Activated T-helper 1 cell treated with anti-CD3 and anti-CD28 coated beads, Interleukin-12 subunit alpha, Interleukin-12 subunit beta, Interleukin-2, Interleukin-4 antibody, amounts not matched to agents 30 ng/mL and 10 ng/mL and 1 ng/mL, durations not matched to agents 14 hours and 24 hours and 36 hours (primary cell): ENCODE data around the gene HSPA12B. TPM values are rescaled to one million over a fixed set of nuclear protein-coding genes. Genes with fewer than 3 reads are reported as not detected.

ENCODE experiments used
- DNase-seq: peaks from one replicate; pipeline ENCODE4 v3.0.0; 2021; ENCODE audit warnings: low spot score
- H3K27ac Mint-ChIP-seq: one replicate; pipeline ENCODE4 v1.8.0; 2021; ENCODE audit warnings: mild to moderate bottlenecking, mixed read lengths
- H3K27me3 Mint-ChIP-seq: one replicate; pipeline ENCODE4 v1.8.0; 2022; ENCODE audit warnings: mild to moderate bottlenecking, moderate library complexity, mixed read lengths; ENCODE audit not compliant: insufficient read depth
- H3K36me3 Mint-ChIP-seq: one replicate; pipeline ENCODE4 v1.8.0; 2021; ENCODE audit warnings: low read depth, mixed read lengths
- H3K4me1 Mint-ChIP-seq: one replicate; pipeline ENCODE4 v1.8.0; 2021; ENCODE audit warnings: low read depth, mixed read lengths
- H3K4me3 Mint-ChIP-seq: one replicate; pipeline ENCODE4 v1.8.0; 2021; ENCODE audit warnings: mild to moderate bottlenecking, moderate library complexity, mixed read lengths
- H3K9me3 Mint-ChIP-seq: one replicate; pipeline ENCODE4 v1.8.0; 2021; ENCODE audit warnings: mixed read lengths
- intact Hi-C: fragments of 100-400 bp; cut with micrococcal nuclease; formaldehyde crosslinking; loops from one replicate; pipeline ENCODE4 v1.15.1; 2024
- total RNA-seq: library from RNA; stranded (reverse); gene quantifications from 2 replicates; pipeline ENCODE4 v1.2.3, GENCODE V29; 2022

The HSPA12B gene
- not detected in 2 replicates for total RNA-seq

GRCh38 chr20:3732327-3733118 is at the start of gene HSPA12B:
Gene HSPA12B (plus strand): TSS chr20:3732685. CDS start chr20:3738675, 5,990 bp downstream.
- Mint-ChIP-seq H3K27ac (no peak within 1 kb of the TSS), H3K9me3 (no peaks in the 10 kb centered on the region), H3K4me3 (no peak within 1 kb of the TSS), H3K36me3 (no peaks in the 10 kb centered on the region), H3K4me1 (no peaks in the 10 kb centered on the region), H3K27me3 (peaks cover 38% of the 10 kb centered on the region)
- intact Hi-C loops = no loop called here
- no peak for DNase-seq

GRCh38 chr20:3685341-3685740 is 47.1 kb upstream of the HSPA12B start:
- Mint-ChIP-seq H3K9me3 (no peaks in the 10 kb centered on the region), H3K36me3 (no peaks in the 10 kb centered on the region), H3K4me3 (no peak overlapping the region), H3K4me1 (no peaks in the 10 kb centered on the region), H3K27ac (no peak overlapping the region), H3K27me3 (peaks cover 40% of the 10 kb centered on the region)
- intact Hi-C loops = no loop called here
- no peak for DNase-seq

GRCh38 chr20:3686421-3686820 is 46.1 kb upstream of the HSPA12B start:
- Mint-ChIP-seq H3K27ac (no peak overlapping the region), H3K27me3 (peaks cover 31% of the 10 kb centered on the region)

GRCh38 chr20:3686867-3687321 is 45.6 kb upstream of the HSPA12B start:
- no peak for DNase-seq
- H3K4me1 Mint-ChIP-seq = no peaks in the 10 kb centered on the region
- no peaks in the 10 kb centered on the region for H3K36me3 Mint-ChIP-seq
- intact Hi-C loops = no loop called here
- H3K27me3 Mint-ChIP-seq = peaks cover 28% of the 10 kb centered on the region
- no peak overlapping the region for H3K4me3 Mint-ChIP-seq
- no peaks in the 10 kb centered on the region for H3K9me3 Mint-ChIP-seq
- H3K27ac Mint-ChIP-seq = no peak overlapping the region

More at GRCh38 chr20:3686421-3686820, 46.1 kb upstream of the HSPA12B start:
- H3K4me1 Mint-ChIP-seq = no peaks in the 10 kb centered on the region
- H3K9me3 Mint-ChIP-seq = no peaks in the 10 kb centered on the region
- H3K36me3 Mint-ChIP-seq = no peaks in the 10 kb centered on the region
- intact Hi-C loops = no loop called here
- DNase-seq = no peak
- no peak overlapping the region for H3K4me3 Mint-ChIP-seq

GRCh38 chr20:3687655-3688054 is 44.8 kb upstream of the HSPA12B start:
- DNase-seq = no peak
- H3K9me3 Mint-ChIP-seq = no peaks in the 10 kb centered on the region
- H3K27ac Mint-ChIP-seq = no peak overlapping the region
- no peak overlapping the region for H3K4me3 Mint-ChIP-seq
- H3K36me3 Mint-ChIP-seq = no peaks in the 10 kb centered on the region
- no peaks in the 10 kb centered on the region for H3K4me1 Mint-ChIP-seq
- H3K27me3 Mint-ChIP-seq = peaks cover 25% of the 10 kb centered on the region
- intact Hi-C loops = no loop called here

GRCh38 chr20:3689978-3690377 is 42.5 kb upstream of the HSPA12B start:
- intact Hi-C loops = no loop called here
- Mint-ChIP-seq H3K27ac (no peak overlapping the region), H3K4me3 (no peak overlapping the region), H3K9me3 (no peaks in the 10 kb centered on the region), H3K4me1 (no peaks in the 10 kb centered on the region), H3K36me3 (no peaks in the 10 kb centered on the region), H3K27me3 (peaks cover 7% of the 10 kb centered on the region)
- DNase-seq = no peak

GRCh38 chr20:3690413-3690812 is 42.1 kb upstream of the HSPA12B start:
- Mint-ChIP-seq H3K27me3 (peaks cover 7% of the 10 kb centered on the region), H3K4me3 (no peak overlapping the region), H3K4me1 (no peaks in the 10 kb centered on the region), H3K27ac (no peak overlapping the region), H3K36me3 (no peaks in the 10 kb centered on the region), H3K9me3 (no peaks in the 10 kb centered on the region)
- intact Hi-C loops = no loop called here
- DNase-seq = no peak

GRCh38 chr20:3691306-3691705 is 41.2 kb upstream of the HSPA12B start:
- Mint-ChIP-seq H3K36me3 (no peaks in the 10 kb centered on the region), H3K4me3 (no peak overlapping the region), H3K27me3 (peaks cover 7% of the 10 kb centered on the region), H3K9me3 (no peaks in the 10 kb centered on the region), H3K4me1 (no peaks in the 10 kb centered on the region), H3K27ac (no peak overlapping the region)
- DNase-seq = no peak
- intact Hi-C loops = no loop called here

GRCh38 chr20:3691897-3692296 is 40.6 kb upstream of the HSPA12B start:
- Mint-ChIP-seq H3K9me3 (no peaks in the 10 kb centered on the region), H3K4me1 (no peaks in the 10 kb centered on the region), H3K4me3 (no peak overlapping the region), H3K36me3 (no peaks in the 10 kb centered on the region), H3K27ac (no peak overlapping the region), H3K27me3 (peaks cover 3% of the 10 kb centered on the region)
- intact Hi-C loops = no loop called here
- no peak for DNase-seq

- H3K9me3 Mint-ChIP-seq = no peaks in the 10 kb centered on the region
- H3K36me3 Mint-ChIP-seq = no peaks in the 10 kb centered on the region
- no peak overlapping the region for H3K27ac Mint-ChIP-seq
- no peaks in the 10 kb centered on the region for H3K4me1 Mint-ChIP-seq
- intact Hi-C loops = no loop called here
- DNase-seq = no peak
- H3K27me3 Mint-ChIP-seq = no peaks in the 10 kb centered on the region
- no peak overlapping the region for H3K4me3 Mint-ChIP-seq
These were observed 39.7 kb upstream of the HSPA12B start for GRCh38 chr20:3692706-3693294.

GRCh38 chr20:3693376-3693775 is 39.1 kb upstream of the HSPA12B start:
- Mint-ChIP-seq H3K36me3 (no peaks in the 10 kb centered on the region), H3K27ac (no peak overlapping the region)

GRCh38 chr20:3694864-3695263 is 37.6 kb upstream of the HSPA12B start:
- Mint-ChIP-seq H3K27me3 (no peaks in the 10 kb centered on the region), H3K9me3 (no peaks in the 10 kb centered on the region), H3K27ac (no peak overlapping the region), H3K36me3 (no peaks in the 10 kb centered on the region), H3K4me1 (no peaks in the 10 kb centered on the region), H3K4me3 (no peak overlapping the region)
- intact Hi-C loops = no loop called here
- no peak for DNase-seq

More at GRCh38 chr20:3693376-3693775, 39.1 kb upstream of the HSPA12B start:
- no peak for DNase-seq
- Mint-ChIP-seq H3K27me3 (no peaks in the 10 kb centered on the region), H3K9me3 (no peaks in the 10 kb centered on the region), H3K4me1 (no peaks in the 10 kb centered on the region), H3K4me3 (no peak overlapping the region)
- intact Hi-C loops = no loop called here

GRCh38 chr20:3696200-3696599 is 36.3 kb upstream of the HSPA12B start:
- H3K27me3 Mint-ChIP-seq = no peaks in the 10 kb centered on the region
- no peak for DNase-seq
- no peaks in the 10 kb centered on the region for H3K36me3 Mint-ChIP-seq
- no peaks in the 10 kb centered on the region for H3K4me1 Mint-ChIP-seq
- no peak overlapping the region for H3K4me3 Mint-ChIP-seq
- H3K27ac Mint-ChIP-seq = no peak overlapping the region
- H3K9me3 Mint-ChIP-seq = no peaks in the 10 kb centered on the region
- intact Hi-C loops = no loop called here
